ENCODE results near the gene HSPA1B.
A peak's percentile ranks its signal among the peaks of the same experiment; 100 is the strongest.
"Not testable (repeated sequence)": the region's sequence is repeated elsewhere in the genome, so short reads cannot be mapped to it uniquely, and the experiment has no call there.

HSPA1B gene

DNA sequence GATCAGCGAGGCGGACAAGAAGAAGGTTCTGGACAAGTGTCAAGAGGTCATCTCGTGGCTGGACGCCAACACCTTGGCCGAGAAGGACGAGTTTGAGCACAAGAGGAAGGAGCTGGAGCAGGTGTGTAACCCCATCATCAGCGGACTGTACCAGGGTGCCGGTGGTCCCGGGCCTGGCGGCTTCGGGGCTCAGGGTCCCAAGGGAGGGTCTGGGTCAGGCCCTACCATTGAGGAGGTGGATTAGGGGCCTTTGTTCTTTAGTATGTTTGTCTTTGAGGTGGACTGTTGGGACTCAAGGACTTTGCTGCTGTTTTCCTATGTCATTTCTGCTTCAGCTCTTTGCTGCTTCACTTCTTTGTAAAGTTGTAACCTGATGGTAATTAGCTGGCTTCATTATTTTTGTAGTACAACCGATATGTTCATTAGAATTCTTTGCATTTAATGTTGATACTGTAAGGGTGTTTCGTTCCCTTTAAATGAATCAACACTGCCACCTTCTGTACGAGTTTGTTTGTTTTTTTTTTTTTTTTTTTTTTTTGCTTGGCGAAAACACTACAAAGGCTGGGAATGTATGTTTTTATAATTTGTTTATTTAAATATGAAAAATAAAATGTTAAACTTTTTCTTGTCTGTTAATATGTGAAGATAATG lies 2.2 kb downstream of the HSPA1B start:
- DNase-seq = peak; percentile 67

DNA sequence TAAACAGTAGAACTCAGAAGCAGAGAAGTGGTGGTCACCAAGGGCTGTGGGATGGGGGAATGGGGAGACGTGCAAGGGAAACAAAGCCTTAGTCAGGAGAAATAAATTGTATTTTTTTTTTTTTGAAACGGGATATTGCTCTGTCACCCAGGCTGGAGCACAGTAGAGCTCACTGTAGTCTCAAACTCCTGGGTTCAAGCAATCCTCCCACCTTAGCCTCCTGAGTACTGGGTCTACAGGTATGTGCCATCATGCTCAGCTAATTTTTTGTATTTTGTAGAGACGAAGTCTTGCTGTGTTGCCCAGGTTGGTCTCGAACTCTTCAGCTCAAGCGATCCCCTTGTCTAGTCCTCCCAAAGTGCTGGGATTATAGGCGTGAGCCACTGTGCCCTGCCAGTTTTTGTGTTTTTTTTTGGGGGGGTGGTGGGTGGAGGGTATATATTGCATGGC lies 3.4 kb downstream of the HSPA1B start:
- DNase-seq = no peak

DNA sequence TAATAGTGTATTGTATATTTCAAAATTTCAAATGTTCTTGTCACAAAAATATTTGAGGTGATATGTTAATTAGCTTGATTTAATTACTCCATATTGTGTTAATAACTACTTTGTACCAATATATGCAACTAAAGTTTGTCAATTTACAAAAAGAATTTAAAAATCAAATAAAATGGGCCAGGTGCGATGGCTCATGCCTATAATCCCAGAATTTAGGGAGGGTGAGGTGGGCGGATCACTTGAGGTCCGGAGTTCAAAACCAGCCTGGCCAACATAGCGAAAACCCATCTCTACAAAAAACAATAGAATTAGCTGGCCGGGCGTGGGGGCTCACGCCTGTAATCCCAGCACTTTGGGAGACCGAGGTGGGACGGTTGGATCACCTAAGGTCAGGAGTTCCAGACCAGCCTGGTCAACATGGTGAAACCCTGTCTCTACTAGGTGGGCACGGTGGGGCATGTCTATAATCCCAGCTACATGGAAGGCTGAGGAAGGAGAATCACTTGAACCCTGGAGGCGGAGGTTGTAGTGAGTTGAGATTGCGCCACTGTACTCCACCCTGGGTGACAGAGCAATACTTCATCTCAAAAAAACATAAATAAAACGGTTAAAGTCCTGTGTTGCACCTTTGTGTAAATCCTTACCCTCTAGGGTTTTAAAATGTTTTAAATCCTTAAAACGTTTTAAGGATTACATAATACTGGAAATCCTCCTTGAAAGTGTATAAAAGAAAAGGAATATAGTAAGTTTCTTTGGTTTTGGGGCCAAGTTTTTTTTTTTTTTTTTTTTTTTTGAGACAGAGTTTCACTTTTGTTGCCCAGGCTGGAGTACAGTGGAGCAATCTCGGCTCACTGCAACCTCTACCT lies 4.0 kb downstream of the HSPA1B start:
- DNase-seq = no peak

DNA sequence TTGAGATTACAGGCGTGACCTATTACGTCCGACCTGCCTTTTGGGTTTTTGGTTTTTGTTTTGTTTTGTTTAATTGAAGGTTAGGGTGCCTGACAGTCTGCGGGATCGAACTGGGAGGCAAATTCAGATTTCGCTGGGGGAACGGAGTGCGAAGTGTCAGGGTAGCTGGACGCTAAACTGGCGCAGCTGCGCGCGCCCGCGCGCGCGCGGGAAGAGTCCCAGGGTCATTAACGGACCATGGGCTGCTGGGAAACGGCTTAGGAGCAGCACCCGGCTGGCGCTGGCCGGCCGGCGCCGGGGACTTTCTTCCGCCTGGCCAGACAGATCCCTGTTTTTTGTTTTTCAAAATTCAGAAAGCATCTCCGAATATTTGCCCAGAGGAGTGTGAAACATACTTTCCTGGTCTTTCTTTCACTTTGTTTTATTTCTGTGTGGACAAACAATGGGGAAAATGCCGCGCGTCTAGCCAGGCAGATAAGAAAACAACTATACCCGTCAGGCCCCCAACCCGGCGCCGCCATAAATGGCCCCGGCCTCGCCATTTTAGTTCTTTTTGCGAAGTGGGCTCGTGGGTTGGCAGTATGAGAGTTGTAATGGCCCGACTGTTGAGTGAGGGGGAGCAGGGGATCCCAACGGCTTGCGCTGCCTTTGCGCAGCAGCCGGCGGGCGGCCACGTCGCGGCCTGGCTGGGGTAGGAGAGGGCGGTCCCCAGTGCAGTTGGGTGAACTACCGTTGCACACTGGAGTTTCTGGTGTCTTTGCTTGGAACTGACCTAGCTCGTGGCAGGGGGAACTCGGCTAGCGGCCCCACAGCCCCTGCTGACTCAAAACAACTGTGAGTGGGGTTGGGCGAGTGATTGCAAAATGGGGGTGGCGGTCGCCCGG lies 7.1 kb downstream of the HSPA1B start:
- peak; percentile 83 for DNase-seq

DNA sequence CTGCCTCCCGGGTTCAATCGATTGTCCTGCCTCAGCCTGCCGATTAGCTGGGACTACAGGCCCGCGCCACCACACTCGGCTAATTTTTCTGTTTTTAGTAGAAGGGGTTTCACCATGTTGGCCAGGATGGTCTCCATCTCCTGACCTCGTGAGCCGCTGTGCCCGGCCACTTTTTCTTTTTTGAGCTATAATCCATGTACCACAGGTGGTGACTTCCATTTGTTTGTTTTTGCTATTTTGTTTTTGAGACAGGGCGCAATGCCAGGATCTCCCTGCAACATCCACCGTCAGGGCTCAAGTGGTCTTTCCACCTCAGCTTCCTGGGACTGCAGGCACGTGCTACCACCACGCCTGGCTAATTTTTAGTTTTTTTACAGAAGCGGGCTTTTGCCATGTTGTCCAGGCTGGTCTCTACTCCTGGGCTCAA lies 8.5 kb downstream of the HSPA1B start:
- DNase-seq = no peak

DNA sequence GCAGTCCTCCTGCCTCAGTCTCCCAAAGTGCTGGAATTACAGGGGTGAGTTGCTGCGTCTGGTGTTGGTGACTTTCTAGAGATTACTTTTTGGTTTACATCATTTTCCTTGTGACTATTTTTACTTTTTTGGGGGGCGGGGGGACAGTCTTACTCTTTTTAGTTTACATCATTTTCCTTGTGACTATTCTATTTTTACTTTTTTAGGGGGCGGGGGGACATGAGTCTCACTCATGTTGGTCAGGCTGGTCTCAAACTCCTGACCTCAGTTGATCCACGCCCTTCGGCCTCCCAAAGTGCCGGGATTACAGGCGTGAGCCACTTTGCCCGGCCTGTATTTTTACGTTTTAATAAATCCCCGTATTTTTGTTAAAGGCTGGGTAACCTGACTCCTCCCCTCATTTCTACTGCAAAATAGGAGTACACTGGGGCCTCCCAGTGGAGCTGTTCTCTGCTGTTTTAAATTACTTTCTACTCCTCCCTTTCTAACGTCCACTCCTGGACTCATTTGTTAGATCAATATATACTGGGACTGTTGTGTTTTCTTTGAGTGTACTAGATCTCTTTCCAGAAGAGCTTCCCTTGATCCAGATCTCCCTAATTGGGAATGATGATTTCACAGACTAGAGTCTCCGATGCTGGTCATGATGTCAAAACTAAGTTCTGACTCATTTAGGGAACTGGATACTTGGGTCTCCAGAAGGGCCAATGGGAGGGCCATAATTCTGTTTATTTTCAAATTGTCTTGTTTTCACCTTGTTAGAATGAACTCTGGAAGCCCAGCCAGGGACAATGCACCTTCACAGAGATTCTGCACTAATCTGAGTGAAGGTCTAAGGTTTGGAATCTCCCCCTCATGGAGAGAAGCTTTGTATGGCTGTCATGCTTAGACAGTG lies 9.2 kb downstream of the HSPA1B start:
- no peak for DNase-seq

DNA sequence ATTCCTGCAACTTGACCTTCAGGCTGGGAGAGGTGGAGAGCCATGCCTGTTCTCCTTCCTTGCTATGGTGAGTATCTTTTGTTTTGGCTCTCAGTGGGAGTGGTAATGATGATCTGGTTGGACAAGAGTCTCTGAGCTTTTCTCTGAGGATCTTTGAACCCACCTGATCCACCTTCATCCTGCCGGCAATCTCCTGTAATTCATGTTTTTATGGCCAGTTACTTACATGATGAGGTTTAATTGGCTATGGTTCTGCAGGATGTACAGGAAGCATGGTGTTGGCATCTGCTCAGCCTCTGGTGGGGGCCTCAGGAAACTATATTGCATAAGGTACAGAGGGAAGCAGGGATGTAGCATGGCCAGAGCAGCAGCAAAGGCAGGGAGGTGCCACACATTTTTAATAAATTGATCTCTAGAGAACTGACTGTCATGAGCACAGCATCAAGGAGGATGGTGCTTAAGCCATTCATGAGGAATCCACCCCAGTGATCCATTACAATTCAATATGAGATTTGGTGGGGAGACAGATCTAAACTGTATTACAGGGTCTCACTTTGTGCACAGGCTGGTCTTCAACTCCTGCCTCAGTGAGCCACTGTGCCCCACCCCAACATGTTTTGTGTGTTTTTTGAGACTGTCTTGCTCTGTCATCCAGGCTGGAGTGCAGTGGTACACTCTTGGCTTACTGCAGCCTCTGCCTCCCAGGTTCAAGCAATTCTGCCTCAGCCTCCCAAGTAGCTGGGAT lies 10.0 kb downstream of the HSPA1B start:
- no peak for DNase-seq

DNA sequence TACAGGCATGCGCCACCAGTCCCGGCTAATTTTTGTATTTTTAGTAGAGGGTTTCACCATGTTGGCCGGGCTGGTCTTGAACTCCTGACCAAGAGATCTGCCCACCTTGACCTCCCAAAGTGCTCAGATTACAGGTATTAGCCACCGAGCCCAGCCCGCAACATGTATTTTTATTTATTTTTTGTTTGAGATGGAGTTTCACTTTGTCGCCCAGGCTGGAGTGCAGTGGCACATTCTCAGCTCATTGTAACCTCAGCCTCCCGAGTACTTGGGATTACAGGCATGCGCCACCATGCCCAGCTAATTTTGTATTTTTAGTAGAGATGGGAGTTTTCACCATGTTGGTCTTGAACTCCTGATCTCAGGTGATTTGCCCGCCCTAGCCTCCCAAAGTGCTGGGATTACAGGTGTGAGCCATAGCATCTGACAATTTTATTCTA lies 10.6 kb downstream of the HSPA1B start:
- DNase-seq = not testable (repeated sequence)

DNA sequence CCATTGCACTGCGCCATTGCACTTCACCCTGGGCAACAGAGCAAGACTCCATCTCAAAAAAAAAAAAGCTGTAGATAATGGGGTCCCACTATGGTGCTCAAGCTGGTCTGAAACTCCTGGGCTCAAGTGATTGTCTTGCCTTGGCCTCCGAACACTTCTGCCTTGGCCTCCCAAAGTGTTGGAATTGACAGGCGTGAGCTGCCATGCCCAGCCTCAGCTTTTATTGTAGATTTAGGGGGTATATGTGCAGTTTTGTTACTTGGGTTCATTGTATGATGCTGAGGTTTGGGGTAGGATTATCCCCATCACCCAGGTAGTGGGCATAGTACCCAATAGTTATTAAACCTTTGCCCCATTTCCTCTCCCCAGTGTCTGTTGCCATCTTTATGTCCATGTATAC lies 11.4 kb downstream of the HSPA1B start:
- DNase-seq = no peak

DNA sequence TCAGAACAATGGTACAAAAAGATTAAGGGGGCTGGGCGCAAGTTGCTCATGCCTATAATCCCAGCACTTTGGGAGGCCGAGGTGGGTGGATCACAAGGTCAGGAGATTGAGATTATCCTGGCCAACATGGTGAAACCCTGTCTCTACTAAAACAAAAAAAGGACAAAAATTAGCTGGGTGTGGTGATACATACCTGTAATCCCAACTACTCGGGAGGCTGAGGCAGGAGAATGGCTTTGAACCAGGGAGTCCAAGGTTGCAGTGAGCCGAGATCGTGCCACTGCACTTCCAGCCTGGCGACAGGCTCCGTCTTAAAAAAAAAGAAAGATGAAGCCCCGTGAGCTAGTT lies 12.2 kb downstream of the HSPA1B start:
- DNase-seq = not testable (repeated sequence)

DNA sequence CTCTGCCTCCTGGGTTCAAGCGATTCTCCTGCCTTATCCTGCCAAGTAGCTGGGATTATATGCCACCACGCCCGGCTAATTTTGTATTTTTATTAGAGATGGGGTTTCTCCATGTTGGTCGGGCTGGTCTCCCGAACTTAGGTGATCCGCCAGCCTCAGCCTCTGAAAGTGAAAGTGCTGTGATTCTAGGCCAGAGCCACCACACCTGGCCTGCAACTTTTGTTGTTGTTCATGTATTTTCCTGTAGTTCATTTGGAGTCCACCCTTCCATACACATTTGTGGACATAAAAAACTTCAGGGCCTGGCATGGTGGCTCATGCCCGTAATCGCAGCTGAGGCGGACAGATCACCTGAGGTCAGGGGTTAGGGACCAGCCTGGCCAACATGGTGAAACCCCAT lies 14.5 kb downstream of the HSPA1B start:
- no peak for DNase-seq

DNA sequence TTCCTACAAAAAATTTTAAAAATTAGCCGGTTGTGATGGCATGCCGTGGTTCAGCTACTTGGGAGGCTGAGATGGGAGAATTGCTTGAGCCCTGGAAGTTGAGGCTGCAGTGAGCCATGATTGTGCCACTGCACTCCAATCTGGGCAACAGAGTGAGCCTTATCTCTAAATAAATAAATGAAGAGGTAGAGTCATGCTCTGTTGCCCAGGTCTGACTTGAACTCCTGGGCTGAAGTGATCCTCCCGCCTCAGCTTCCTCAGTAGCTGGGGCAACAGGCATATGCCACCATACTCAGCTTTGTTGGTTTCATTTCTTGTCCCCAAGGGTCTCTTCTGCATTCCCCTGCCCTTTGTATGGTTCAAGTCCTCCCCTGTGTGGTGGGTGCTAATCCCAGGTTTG lies 17.0 kb downstream of the HSPA1B start:
- no peak for DNase-seq

DNA sequence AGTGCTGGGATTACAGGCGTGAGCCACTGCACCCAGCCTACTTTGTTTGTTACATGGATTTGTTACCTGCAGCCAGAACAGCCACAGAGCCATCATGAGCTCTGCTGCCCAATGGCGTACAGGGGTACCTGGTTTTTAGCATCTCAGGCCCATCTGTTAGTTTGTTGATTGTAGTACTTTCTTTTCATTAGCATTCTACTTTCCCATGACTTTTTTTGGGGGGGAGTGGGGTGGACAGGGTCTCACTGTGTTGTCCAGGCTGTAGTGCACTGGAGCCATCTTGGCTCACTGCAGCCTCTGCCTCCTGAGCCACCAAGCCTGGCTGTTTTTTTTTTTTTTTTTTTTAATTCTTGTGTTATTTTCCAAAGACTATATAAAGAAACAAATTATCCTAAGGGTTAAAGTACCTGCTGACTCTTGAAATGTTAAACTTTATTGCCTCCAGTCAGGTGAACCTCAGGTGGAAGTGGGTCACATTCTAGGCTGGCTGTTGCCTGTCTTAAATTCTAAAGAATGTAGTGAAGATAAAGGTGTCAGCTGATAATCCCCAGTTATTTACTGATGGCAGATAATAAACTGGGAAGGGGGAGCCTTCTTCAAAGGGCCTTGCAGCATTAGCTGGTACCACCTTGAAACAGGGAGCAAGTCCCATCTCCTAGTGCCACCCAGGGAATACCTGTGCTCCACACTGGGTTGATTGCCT lies 19.9 kb downstream of the HSPA1B start:
- DNase-seq = no peak

DNA sequence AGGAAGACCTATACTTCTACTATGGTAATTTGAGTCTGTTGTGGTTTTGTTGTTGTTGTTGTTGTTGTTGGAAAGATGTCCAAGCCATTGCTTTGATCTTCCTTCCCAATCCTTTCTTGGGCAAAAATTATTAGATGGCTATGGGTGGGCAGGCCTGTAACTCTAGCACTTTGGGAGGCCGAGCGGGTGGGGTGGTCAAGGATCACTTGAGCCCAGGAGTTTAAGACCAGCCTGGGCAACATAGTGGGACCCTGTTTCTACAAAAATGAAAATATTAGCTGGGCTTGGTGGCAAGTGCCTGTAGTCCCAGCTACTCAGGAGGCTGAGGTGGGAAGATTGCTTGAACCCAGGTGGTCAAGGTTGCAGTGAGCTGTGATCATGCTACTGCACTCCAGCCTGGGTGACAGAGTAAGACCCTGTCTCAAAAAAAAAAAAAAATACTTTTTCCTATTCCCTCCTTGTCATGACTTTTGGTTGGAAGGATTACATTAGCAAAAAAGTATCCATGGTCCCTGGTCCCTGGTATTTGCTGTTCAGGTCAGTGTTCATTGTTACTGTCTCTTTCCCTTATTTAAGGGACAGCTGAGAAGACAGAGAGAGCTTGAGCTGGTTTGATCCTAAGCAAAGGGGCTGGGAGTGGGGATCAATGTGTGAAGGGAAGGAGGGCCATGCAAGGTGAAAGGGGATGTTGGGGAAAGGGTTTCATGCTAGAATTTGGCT lies 23.4 kb downstream of the HSPA1B start:
- DNase-seq = no peak

DNA sequence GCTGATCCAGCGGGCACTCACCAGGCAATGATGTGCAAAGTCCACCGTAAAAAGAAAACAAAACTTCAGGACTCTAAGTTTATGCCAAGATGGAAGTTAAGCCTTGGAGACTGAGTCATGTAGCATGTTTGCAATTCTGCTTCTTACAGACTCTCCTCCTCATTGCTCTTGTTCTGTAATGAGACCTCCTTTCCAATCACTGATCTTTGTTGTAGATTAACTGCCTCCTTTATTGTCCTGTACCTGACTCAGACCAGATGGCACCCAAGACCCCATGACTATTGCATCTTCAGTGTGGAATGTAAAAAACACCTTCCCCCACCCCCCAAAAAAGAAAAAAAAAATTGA lies 23.9 kb downstream of the HSPA1B start:
- DNase-seq = no peak

DNA sequence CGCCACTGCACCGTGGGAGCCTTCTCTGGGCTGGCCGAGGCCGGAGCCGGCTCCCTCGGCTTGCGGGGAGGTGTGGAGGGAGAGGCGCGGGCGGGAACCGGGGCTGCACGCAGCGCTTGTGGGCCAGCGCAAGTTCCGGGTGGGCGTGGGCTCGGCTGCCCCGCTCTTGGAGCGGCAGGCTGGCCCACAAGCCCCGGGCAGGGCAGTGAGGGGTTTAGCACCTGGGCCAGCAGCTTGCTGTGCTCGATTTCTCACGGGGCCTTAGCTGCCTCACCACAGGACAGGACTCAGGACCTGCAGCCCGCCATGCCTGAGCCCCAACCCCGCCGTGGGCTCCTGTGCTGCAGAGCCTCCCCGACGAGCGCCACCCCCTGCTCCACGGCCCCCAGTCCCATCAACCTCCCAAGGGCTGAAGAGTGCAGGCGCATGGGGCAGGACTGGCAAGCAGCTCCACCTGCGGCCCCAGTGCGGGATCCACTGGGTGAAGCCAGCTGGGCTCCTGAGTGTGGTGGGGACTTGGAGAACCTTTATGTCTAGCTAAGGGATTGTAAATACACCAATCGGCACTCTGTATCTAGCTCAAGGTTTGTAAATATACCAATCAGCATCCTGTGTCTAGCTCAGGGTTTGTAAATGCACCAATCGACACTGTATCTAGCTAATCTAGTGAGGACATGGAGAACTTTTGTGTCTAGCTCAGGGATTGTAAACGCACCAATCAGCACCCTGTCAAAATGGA lies 24.6 kb downstream of the HSPA1B start:
- DNase-seq = not testable (repeated sequence)

DNA sequence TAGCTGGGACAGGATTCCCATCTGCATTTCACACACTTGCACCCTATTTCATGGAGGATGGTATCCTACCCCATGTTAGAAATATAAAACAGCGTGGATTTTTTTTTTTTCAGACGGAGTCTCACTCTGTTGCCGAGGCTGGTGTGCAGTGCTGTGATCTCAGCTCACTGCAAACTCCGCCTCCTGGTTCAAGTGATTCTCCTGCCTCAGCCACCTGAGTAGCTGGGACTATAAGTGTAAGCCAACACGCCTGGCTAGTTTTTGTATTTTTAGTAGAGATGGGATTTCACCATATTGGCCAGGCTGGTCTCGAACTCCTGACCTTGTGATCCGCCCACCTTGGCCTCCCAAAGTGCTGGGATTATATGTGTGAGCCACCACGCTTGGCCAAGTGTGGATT lies 30.2 kb downstream of the HSPA1B start:
- DNase-seq = not testable (repeated sequence)

DNA sequence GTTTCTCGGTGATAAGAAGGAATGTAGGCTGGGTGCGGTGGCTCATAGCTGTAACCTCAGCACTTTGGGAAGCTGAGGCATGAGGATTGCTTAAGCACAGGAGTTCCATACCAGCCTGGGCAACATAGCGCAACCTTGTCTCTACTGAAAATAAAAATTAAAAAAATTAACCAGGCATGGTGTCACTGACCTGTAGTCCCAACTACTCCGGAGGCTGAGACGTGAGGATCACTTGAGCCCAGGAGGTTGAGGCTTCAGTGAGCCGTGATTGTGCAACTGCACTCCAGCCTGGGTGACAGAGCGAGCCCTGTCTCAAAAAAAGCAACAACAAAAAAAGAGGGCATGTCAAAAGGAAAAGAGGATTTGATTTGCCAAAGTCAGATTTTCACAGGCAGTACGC lies 31.2 kb downstream of the HSPA1B start:
- DNase-seq = no peak

DNA sequence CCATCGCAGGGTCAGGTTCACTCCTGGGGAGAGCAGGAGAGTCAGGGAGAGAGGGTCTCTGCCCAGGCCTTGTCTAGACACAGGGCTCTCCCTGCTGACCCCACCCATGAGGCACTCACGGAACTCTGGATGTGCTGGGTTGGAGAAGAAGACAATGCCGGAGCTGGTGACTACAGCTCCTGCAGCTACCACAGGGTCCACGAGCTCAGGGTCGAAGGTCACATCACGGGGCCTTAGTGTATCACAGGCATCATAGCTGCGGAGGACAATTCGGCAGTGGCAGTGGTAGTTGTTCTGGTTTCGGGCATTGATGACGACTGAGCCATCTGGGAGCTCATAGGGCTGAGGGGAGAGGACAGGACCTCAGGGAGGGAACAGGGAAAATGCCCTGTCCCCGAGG lies 32.4 kb downstream of the HSPA1B start:
- no peak for DNase-seq

DNA sequence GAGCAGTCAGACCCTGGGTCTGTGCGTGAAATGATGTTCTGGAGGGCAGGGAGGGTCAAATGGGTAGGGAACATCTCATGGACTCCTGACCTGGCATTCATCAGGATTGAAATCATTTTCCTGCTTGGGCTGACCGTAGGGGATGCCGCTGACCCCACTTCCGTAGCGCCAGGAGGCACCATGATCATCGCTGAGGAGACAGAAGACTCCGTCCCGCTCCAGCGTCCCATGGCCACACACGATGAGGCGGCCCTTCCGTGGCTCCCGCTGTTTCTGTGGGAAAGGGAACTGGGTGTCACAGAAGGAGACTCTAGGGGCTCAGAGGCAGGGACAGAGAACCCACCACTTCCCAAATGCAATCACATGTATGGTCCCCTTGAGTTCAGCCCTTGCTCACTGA lies 32.8 kb downstream of the HSPA1B start:
- DNase-seq = no peak

Data from NCI-H748 treated with DMSO at 0.1 percent for 48 hours (cell line).